Muscle layer of duodenum (tissue), 2 donors: ENCODE results near the gene GDPD2.
"Not testable (repeated sequence)": the region's sequence is repeated elsewhere in the genome, so short reads cannot be mapped to it uniquely, and the experiment has no call there.

ENCODE experiments used
- H3K27ac ChIP-seq: one replicate; pipeline ENCODE4 v1.7.0; 2013; ENCODE audit warnings: mild to moderate bottlenecking, low read length
- H3K27me3 ChIP-seq: one replicate; pipeline ENCODE4 v1.7.0; 2013; ENCODE audit warnings: low read depth, mild to moderate bottlenecking, control low read depth, low read length
- H3K36me3 ChIP-seq, 2 donors: one replicate each; pipeline ENCODE4 v1.7.0; 2013; ENCODE audit warnings: low read length in 2 of 2, control low read depth in 1 of 2, mild to moderate bottlenecking in 1 of 2; ENCODE audit not compliant: insufficient read depth in 2 of 2, control insufficient read depth in 1 of 2
- H3K4me1 ChIP-seq, 2 donors: one replicate each; pipeline ENCODE4 v1.7.0; 2013; ENCODE audit warnings: low read length in 2 of 2, mild to moderate bottlenecking in 2 of 2, control low read depth in 1 of 2, moderate library complexity in 1 of 2; ENCODE audit not compliant: insufficient read depth in 2 of 2, control insufficient read depth in 1 of 2
- H3K4me3 ChIP-seq, 2 donors: one replicate each; pipeline ENCODE4 v1.7.0; 2013; ENCODE audit warnings: low read length in 2 of 2, low read depth in 1 of 2, mild to moderate bottlenecking in 1 of 2
- H3K9me3 ChIP-seq, 2 donors: one replicate each; pipeline ENCODE4 v1.7.0; 2013; ENCODE audit warnings: low read length in 2 of 2, control low read depth in 1 of 2, mild to moderate bottlenecking in 1 of 2; ENCODE audit not compliant: control insufficient read depth in 1 of 2
- donor health status: healthy.

The GDPD2 gene

GRCh38 chrX:70422851-70423341 is at the start of gene GDPD2:
GDPD2 (plus strand) TSS chrX:70423314; CDS start chrX:70424985, 1,671 bp downstream.
- Histone ChIP-seq H3K4me3 (no peak within 1 kb of the TSS), H3K36me3 (no peaks in the 10 kb centered on the region), H3K27ac (no peak within 1 kb of the TSS), H3K9me3 (no peaks in the 10 kb centered on the region), H3K4me1 (no peaks in the 10 kb centered on the region), H3K27me3 (no peaks in the 10 kb centered on the region)

- Histone ChIP-seq H3K9me3 (no peaks in the 10 kb centered on the region), H3K27ac (no peak overlapping the region), H3K4me3 (no peak overlapping the region), H3K27me3 (no peaks in the 10 kb centered on the region), H3K36me3 (no peaks in the 10 kb centered on the region), H3K4me1 (no peaks in the 10 kb centered on the region)
Observed at GRCh38 chrX:70386235-70386634, 36.9 kb upstream of the GDPD2 start.

- no peak overlapping the region for H3K4me3 ChIP-seq
- no peaks in the 10 kb centered on the region for H3K9me3 ChIP-seq
- H3K27ac ChIP-seq: no peak overlapping the region
- H3K27me3 ChIP-seq: no peaks in the 10 kb centered on the region
- no peaks in the 10 kb centered on the region for H3K36me3 ChIP-seq
- no peaks in the 10 kb centered on the region for H3K4me1 ChIP-seq
Observed at GRCh38 chrX:70398899-70399298, 24.2 kb upstream of the GDPD2 start.

- not testable (repeated sequence) for H3K4me1 ChIP-seq, H3K9me3 ChIP-seq, H3K27me3 ChIP-seq
Observed at GRCh38 chrX:70400181-70400580, 22.9 kb upstream of the GDPD2 start.

GRCh38 chrX:70402721-70403120 is 20.4 kb upstream of the GDPD2 start:
- no peak overlapping the region for H3K27ac ChIP-seq
- H3K4me1 ChIP-seq: no peaks in the 10 kb centered on the region
- no peaks in the 10 kb centered on the region for H3K9me3 ChIP-seq
- no peaks in the 10 kb centered on the region for H3K27me3 ChIP-seq
- H3K36me3 ChIP-seq: no peaks in the 10 kb centered on the region
- no peak overlapping the region for H3K4me3 ChIP-seq

More at GRCh38 chrX:70400181-70400580, 22.9 kb upstream of the GDPD2 start:
- not testable (repeated sequence) for H3K36me3 ChIP-seq, H3K4me3 ChIP-seq, H3K27ac ChIP-seq

- H3K36me3 ChIP-seq: no peaks in the 10 kb centered on the region
- H3K27ac ChIP-seq: no peak overlapping the region
- H3K4me3 ChIP-seq: no peak overlapping the region
- no peaks in the 10 kb centered on the region for H3K9me3 ChIP-seq
- H3K27me3 ChIP-seq: no peaks in the 10 kb centered on the region
- H3K4me1 ChIP-seq: no peaks in the 10 kb centered on the region
Observed at GRCh38 chrX:70405003-70405402, 18.1 kb upstream of the GDPD2 start.

GRCh38 chrX:70410921-70411320 is 12.2 kb upstream of the GDPD2 start:
- Histone ChIP-seq H3K36me3 (no peaks in the 10 kb centered on the region), H3K4me1 (no peaks in the 10 kb centered on the region), H3K9me3 (no peaks in the 10 kb centered on the region), H3K27ac (no peak overlapping the region), H3K4me3 (no peak overlapping the region), H3K27me3 (no peaks in the 10 kb centered on the region)

GRCh38 chrX:70411475-70411874 is 11.6 kb upstream of the GDPD2 start:
- Histone ChIP-seq H3K4me1 (no peaks in the 10 kb centered on the region), H3K27ac (no peak overlapping the region), H3K36me3 (no peaks in the 10 kb centered on the region), H3K4me3 (no peak overlapping the region), H3K9me3 (no peaks in the 10 kb centered on the region), H3K27me3 (no peaks in the 10 kb centered on the region)

- Histone ChIP-seq H3K36me3 (no peaks in the 10 kb centered on the region), H3K27me3 (no peaks in the 10 kb centered on the region), H3K4me3 (no peak overlapping the region), H3K9me3 (no peaks in the 10 kb centered on the region), H3K4me1 (no peaks in the 10 kb centered on the region), H3K27ac (no peak overlapping the region)
Observed at GRCh38 chrX:70421618-70422017, 1.5 kb upstream of the GDPD2 start.

GRCh38 chrX:70423936-70424675 is 992 bp downstream of the GDPD2 start:
- no peaks in the 10 kb centered on the region for H3K36me3 ChIP-seq
- no peak overlapping the region for H3K4me3 ChIP-seq
- no peaks in the 10 kb centered on the region for H3K4me1 ChIP-seq
- no peaks in the 10 kb centered on the region for H3K9me3 ChIP-seq
- no peak overlapping the region for H3K27ac ChIP-seq
- no peaks in the 10 kb centered on the region for H3K27me3 ChIP-seq

- H3K4me1 ChIP-seq: no peaks in the 10 kb centered on the region
- H3K4me3 ChIP-seq: no peak overlapping the region
- no peak overlapping the region for H3K27ac ChIP-seq
- no peaks in the 10 kb centered on the region for H3K36me3 ChIP-seq
- no peaks in the 10 kb centered on the region for H3K9me3 ChIP-seq
- no peaks in the 10 kb centered on the region for H3K27me3 ChIP-seq
Observed at GRCh38 chrX:70424801-70425200, 1.7 kb downstream of the GDPD2 start.
